Measurements from ENCODE around the gene TMEM63A.

DNA sequence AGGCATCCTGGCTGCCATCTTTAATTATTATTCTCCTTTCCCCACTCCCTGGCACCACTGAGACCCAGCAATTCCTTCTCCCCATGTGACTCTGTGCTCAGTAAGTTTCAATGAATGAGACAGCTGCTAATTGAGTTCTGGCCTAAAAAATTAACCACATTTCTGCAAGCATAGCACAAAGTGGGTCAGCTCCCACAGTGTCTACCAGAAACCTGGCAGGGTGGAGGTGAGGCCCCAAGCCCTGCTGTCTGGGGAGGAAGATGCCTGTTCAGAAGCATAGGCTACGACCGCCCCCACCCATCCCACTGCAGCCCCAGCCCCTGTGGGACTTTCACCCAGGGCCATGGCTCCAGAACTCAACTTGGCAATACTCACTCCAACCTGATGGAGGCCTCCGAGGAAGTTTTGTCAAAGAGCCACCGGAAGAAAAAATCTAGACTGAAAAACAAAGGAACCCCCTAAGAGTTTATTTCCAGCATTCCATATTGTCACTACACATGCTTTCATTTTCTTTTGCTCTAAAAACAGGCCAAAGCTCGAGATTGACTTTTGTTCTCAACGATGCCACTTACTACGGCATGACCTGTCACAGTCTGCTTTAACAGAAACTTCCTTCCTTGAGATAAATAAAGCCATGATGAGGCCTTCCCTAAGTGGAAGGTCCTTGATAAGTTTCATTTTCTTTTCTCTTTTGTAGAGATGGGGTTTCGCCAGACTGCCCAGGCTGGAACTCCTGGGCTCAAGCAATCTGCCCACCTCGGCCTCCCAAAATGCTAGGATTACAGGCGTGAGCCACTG, 26.5 kb downstream of the TMEM63A start:
- TF ChIP-seq CTCF (IDR thresholded peaks at IDR 0.05) = no peak
- no peak for TF ChIP-seq POLR2A (IDR thresholded peaks at IDR 0.05; ENCODE audit: low read length)
- TF ChIP-seq, protein P1, sequence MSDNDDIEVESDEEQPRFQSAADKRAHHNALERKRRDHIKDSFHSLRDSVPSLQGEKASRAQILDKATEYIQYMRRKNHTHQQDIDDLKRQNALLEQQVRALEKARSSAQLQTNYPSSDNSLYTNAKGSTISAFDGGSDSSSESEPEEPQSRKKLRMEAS (IDR thresholded peaks at IDR 0.05) = no peak
- TF ChIP-seq HOXA7 (CRISPR knock-in tag; IDR thresholded peaks at IDR 0.05) = no peak
- no peak for TF ChIP-seq JUN (IDR thresholded peaks at IDR 0.05)
- no peak for TF ChIP-seq RARB (CRISPR knock-in tag; IDR thresholded peaks at IDR 0.05)
- no peak for TF ChIP-seq TP53 (CRISPR knock-in tag; IDR thresholded peaks at IDR 0.05)
- TF ChIP-seq CHD2 (IDR thresholded peaks at IDR 0.05; ENCODE audit: low read length, partially characterized antibody) = no peak
- TF ChIP-seq, protein P2, sequence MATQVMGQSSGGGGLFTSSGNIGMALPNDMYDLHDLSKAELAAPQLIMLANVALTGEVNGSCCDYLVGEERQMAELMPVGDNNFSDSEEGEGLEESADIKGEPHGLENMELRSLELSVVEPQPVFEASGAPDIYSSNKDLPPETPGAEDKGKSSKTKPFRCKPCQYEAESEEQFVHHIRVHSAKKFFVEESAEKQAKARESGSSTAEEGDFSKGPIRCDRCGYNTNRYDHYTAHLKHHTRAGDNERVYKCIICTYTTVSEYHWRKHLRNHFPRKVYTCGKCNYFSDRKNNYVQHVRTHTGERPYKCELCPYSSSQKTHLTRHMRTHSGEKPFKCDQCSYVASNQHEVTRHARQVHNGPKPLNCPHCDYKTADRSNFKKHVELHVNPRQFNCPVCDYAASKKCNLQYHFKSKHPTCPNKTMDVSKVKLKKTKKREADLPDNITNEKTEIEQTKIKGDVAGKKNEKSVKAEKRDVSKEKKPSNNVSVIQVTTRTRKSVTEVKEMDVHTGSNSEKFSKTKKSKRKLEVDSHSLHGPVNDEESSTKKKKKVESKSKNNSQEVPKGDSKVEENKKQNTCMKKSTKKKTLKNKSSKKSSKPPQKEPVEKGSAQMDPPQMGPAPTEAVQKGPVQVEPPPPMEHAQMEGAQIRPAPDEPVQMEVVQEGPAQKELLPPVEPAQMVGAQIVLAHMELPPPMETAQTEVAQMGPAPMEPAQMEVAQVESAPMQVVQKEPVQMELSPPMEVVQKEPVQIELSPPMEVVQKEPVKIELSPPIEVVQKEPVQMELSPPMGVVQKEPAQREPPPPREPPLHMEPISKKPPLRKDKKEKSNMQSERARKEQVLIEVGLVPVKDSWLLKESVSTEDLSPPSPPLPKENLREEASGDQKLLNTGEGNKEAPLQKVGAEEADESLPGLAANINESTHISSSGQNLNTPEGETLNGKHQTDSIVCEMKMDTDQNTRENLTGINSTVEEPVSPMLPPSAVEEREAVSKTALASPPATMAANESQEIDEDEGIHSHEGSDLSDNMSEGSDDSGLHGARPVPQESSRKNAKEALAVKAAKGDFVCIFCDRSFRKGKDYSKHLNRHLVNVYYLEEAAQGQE (IDR thresholded peaks at IDR 0.05) = no peak
